ENCODE measurements around the gene HYAL2.

DNA sequence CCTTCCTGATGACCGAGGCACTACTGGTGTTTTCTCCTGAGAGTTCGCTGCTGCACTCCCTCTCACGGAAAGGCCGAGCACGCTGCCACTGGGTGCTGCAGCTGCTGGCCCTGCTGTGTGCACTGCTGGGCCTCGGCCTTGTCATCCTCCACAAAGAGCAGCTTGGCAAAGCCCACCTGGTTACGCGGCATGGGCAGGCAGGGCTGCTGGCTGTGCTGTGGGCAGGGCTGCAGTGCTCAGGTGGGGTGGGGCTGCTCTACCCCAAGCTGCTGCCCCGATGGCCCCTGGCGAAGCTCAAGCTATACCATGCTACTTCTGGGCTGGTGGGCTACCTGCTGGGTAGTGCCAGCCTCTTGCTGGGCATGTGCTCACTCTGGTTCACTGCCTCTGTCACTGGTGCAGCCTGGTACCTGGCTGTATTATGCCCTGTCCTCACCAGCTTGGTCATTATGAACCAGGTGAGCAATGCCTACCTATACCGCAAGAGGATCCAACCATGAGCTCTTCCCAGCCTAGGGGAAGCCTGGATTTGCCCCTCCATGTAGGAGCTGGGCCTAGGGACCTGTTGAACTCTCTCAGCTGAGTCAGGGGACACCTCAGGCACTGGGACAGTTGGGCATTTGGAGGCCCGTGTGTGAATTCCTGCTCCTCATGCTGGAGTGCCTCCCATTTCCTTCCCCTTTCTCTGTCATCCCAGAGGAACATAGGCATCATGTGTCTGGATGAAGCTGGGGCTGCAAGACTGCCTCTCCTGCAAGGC is 30.9 kb upstream of the HYAL2 start:
- no peak for TF ChIP-seq EZH2 (IDR thresholded peaks at IDR 0.05; ENCODE audit: insufficient read depth, poor library complexity, severe bottlenecking)
- TF ChIP-seq EZH2phosphoT487 (IDR thresholded peaks at IDR 0.05; ENCODE audit: insufficient read depth, low read depth), result no peak

Data from GM23248 (cell line).